ENCODE measurements around the gene LAMC2.

The LAMC2 gene

DNA sequence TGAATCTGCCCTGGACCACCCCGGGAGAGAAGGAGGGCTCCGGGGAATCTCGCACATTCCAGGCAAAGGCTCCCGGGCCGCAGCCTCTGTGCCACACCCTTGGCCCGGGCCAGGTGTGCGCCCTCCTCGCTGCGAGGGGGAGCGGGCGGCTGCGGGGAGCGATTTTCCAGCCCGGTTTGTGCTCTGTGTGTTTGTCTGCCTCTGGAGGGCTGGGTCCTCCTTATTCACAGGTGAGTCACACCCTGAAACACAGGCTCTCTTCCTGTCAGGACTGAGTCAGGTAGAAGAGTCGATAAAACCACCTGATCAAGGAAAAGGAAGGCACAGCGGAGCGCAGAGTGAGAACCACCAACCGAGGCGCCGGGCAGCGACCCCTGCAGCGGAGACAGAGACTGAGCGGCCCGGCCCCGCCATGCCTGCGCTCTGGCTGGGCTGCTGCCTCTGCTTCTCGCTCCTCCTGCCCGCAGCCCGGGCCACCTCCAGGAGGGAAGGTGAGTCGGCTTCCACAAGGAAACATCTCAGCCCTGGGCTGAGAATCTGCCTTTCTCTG lies at the start of gene LAMC2:
TSS of gene LAMC2 (plus strand) at position 324 of the 550 bp plus-strand sequence. CDS start at position 413, 89 bp downstream.
- H3K4me3 ChIP-seq (ENCODE audit: low read depth, low read length) = no peak within 1 kb of the TSS

DNA sequence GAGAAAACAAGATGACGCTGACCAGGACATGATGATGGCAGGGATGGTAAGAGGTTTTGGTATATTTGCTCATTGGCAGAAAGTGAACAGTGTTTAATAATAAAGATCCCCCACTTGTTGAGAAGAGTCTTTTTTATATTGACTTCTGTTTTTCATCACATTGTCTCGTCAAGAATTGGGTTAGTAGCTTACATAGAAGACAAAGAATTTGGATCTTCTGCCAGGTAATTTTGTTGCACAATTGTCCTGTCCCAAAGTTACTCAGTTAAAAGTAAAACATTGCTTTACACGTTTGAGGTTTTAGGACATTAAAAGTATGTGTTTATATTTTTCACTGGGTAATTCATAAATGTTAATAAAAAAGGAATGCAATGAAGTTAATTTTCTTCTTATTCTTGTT lies 48.3 kb upstream of the LAMC2 start:
- no peak overlapping the region for H3K4me3 ChIP-seq (ENCODE audit: low read depth, low read length)
- no peak for DNase-seq (ENCODE audit: low read depth)
- TF ChIP-seq, protein P1, sequence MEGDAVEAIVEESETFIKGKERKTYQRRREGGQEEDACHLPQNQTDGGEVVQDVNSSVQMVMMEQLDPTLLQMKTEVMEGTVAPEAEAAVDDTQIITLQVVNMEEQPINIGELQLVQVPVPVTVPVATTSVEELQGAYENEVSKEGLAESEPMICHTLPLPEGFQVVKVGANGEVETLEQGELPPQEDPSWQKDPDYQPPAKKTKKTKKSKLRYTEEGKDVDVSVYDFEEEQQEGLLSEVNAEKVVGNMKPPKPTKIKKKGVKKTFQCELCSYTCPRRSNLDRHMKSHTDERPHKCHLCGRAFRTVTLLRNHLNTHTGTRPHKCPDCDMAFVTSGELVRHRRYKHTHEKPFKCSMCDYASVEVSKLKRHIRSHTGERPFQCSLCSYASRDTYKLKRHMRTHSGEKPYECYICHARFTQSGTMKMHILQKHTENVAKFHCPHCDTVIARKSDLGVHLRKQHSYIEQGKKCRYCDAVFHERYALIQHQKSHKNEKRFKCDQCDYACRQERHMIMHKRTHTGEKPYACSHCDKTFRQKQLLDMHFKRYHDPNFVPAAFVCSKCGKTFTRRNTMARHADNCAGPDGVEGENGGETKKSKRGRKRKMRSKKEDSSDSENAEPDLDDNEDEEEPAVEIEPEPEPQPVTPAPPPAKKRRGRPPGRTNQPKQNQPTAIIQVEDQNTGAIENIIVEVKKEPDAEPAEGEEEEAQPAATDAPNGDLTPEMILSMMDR (IDR thresholded peaks at IDR 0.05; ENCODE audit: low read depth, low read length, missing control alignments) = no peak

More for the DNA sequence above, at the start of gene LAMC2:
- TF ChIP-seq, protein P1 (IDR thresholded peaks at IDR 0.05; ENCODE audit: low read depth, low read length, missing control alignments) = no peak
- no peak for DNase-seq (ENCODE audit: low read depth)

DNA sequence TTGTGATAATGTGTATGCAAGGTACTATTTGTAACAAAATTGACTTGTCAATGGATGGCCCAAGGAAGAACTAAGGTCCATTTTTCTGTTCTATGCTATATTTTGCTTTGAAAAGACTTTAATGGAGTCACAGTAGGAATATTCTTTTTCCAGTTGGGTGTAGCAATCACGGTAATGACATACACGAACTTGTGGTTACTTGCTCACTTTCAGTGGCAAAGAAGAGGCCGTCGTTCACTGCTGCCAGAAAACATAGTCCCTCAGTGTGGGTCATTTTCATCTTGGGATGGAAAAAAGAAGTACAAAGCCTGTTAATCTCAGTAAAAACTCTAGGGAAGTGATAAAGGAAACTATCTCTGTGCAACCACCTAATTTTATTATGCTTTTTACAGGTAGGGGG lies 47.8 kb upstream of the LAMC2 start:
- DNase-seq (ENCODE audit: low read depth) = no peak
- TF ChIP-seq, protein P1 (IDR thresholded peaks at IDR 0.05; ENCODE audit: low read depth, low read length, missing control alignments) = no peak
- no peak overlapping the region for H3K4me3 ChIP-seq (ENCODE audit: low read depth, low read length)

- TF ChIP-seq, protein P1 (IDR thresholded peaks at IDR 0.05; ENCODE audit: low read depth, low read length, missing control alignments) = no peak
- H3K4me3 ChIP-seq (ENCODE audit: low read depth, low read length) = no peak overlapping the region
- DNase-seq (ENCODE audit: low read depth) = no peak
These were observed 46.7 kb upstream of the LAMC2 start for GRCh38 chr1:183139281-183139942.

GRCh38 chr1:183140633-183141032 lies 45.4 kb upstream of the LAMC2 start:
- DNase-seq (ENCODE audit: low read depth) = no peak
- TF ChIP-seq, protein P1 (IDR thresholded peaks at IDR 0.05; ENCODE audit: low read depth, low read length, missing control alignments) = no peak
- no peak overlapping the region for H3K4me3 ChIP-seq (ENCODE audit: low read depth, low read length)

GRCh38 chr1:183142171-183142570 lies 43.9 kb upstream of the LAMC2 start:
- H3K4me3 ChIP-seq (ENCODE audit: low read depth, low read length) = no peak overlapping the region
- TF ChIP-seq, protein P1 (IDR thresholded peaks at IDR 0.05; ENCODE audit: low read depth, low read length, missing control alignments) = no peak
- DNase-seq (ENCODE audit: low read depth) = no peak
